Stimulated activated CD4-positive, alpha-beta T cell treated with anti-CD3 and anti-CD28 coated beads, Interleukin-1b, Interleukin-23, amount 100 ng/mL, for 48 hours (primary cell): ENCODE measurements around the gene SLC28A1.
A peak's percentile ranks its signal among the peaks of the same experiment; 100 is the strongest.

ENCODE experiments used
- DNase-seq: peaks from one replicate; pipeline ENCODE4 v3.0.0-alpha.2; 2020

SLC28A1 gene, protein sequence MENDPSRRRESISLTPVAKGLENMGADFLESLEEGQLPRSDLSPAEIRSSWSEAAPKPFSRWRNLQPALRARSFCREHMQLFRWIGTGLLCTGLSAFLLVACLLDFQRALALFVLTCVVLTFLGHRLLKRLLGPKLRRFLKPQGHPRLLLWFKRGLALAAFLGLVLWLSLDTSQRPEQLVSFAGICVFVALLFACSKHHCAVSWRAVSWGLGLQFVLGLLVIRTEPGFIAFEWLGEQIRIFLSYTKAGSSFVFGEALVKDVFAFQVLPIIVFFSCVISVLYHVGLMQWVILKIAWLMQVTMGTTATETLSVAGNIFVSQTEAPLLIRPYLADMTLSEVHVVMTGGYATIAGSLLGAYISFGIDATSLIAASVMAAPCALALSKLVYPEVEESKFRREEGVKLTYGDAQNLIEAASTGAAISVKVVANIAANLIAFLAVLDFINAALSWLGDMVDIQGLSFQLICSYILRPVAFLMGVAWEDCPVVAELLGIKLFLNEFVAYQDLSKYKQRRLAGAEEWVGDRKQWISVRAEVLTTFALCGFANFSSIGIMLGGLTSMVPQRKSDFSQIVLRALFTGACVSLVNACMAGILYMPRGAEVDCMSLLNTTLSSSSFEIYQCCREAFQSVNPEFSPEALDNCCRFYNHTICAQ

DNA sequence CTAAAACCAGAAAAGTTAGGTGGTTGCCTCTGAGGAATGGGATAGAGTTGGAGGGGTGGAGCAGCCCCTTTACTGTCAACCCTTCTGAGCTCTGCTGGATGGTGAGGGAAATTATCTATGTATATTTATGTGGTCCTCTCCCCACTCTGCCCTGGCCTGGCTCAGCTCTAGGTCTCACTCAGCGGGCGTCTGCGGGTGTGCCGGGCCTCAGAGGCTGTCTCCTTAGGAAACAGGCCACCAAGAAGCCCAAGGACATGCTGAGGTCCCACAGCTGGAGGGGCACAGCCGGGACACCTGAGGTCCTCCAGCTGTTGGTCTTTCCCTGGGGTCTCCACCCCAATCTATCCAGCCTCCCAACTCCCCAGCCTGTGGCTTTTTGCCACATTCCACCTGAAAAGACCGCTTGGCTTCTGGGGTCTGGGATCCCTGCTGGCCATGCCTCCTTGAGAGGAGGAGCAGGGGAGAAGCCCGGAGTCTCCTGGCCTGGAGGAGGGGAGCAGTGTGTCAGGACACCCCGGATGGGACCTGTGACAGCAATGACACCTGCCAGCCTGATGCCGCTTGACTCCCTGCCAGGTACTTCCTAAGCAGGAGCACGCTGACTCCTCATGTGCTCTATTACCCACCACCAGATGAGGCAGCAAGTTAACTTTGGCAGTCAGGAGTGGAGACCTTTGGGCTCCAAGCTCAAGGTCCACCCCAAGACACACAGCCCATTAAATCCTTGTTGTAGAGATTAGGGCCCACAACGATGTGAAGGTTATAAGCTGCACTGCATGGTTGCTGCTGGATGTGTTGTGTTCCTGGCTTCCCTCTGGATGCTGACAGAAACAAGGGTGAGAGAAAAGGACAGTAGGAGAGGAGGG is at the start of gene SLC28A1:
SLC28A1 (plus strand) TSS at position 747 of the 866 bp plus-strand sequence. CDS start 3,099 bp downstream, outside the sequence.
- DNase-seq: no peak

GRCh38 chr15:84834969-84835368 is 49.5 kb upstream of the SLC28A1 start:
- DNase-seq: no peak

DNA sequence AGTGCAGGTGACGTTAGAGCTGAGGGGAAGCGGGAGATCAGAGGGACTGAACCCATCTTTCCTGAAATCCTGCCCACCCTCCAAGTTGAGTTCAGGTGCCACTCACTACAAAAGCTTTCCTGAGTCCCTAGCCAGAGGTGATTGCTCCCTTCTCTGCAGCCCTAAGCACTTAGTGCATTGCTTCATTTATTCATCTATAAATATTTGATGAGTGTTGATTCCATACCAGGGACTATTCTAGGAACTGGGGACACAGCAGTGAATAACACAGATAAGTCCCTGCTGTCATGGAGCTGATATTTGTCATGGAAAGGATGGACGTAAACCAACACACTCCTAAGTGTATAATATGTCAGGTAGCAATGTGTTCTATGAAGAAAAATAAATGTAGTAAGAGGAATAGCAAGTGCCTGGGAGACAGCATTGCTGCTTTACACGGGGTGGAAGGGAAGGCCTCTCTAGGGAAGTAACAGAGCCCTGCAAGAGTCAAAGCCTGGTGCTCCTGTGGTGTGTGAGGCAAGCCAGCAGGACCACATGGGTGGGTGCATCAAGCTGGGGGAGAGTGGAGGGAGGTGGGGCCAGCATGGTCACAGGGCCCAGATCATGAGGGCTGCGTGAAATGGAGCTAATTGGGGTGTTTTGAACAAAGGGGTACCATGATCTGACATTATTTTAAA is 48.7 kb upstream of the SLC28A1 start:
- DNase-seq: no peak

DNA sequence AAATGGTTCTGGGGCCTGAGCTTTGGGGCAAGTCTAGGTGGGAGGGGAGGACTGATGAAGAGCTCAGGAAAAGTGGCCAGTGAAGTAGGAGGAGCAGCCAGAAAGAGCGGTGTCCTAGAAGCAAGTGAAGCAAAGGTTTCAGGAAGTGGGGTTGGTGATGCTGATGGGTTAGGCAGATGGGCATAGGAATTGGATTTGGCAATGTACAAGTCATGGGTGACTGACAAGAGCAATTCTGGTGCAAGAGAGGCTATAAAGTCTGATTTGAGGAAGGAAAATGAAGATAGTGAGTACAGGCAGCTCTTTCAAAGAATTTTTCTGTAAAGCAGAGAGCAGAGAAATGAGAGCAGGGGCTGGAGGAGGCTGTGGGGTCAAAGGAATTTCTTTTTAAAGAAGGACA is 47.6 kb upstream of the SLC28A1 start:
- DNase-seq: no peak

DNA sequence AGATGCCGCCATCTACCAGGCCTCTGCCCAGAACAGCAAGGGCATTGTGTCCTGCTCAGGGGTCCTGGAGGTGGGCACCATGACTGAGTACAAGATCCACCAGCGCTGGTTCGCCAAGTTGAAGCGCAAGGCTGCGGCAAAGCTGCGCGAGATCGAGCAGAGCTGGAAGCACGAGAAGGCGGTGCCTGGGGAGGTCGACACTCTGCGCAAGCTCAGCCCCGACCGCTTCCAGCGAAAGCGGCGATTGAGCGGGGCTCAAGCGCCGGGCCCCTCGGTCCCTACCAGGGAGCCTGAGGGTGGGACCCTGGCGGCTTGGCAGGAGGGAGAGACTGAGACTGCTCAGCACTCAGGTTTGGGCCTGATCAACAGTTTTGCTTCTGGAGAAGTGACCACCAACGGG is 44.7 kb upstream of the SLC28A1 start:
- DNase-seq: no peak

- DNase-seq: no peak
Observed at GRCh38 chr15:84840255-84840654, 44.2 kb upstream of the SLC28A1 start.

GRCh38 chr15:84840741-84841429 is 43.6 kb upstream of the SLC28A1 start:
- no peak for DNase-seq

DNA sequence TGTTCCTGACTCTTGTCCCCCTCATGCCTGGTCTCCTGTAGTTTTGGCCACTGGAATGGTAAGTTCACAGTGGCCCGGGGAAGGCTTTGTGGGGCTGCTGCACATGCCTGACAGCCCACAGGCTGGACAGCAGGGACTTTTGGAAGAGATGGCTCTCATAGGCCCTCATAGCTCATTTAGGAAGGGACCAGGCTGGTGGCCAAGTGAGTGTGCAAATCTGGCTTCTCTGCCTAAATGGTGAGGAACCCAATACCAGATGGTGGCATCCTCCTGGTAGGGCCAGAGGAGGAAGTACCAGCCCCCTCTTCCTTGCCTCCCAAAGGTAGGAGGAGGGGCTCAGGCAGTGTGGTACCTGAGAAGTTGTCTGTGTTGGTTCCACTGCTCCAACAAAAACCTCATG is 41.7 kb upstream of the SLC28A1 start:
- no peak for DNase-seq

- no peak for DNase-seq
Observed at GRCh38 chr15:84844964-84845363, 39.5 kb upstream of the SLC28A1 start.

DNA sequence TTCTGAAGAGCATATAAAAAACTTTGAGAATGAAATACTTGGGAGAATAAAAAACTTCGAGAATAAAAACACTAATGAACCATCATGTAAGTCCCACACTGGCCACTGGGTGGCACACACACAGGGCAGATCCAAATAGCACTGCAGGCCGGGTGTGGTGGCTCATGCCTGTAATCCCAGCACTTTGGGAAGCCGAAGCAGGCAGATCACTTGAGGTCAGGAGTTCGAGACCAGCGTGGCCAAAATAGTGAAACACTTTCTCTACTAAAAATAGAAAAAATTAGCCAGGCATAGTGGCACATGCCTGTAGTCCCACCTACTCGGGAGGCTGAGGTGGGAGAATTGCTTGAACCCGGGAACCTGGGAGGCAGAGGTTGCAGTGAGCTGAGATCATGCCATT is 38.8 kb upstream of the SLC28A1 start:
- DNase-seq: peak; percentile 43

DNA sequence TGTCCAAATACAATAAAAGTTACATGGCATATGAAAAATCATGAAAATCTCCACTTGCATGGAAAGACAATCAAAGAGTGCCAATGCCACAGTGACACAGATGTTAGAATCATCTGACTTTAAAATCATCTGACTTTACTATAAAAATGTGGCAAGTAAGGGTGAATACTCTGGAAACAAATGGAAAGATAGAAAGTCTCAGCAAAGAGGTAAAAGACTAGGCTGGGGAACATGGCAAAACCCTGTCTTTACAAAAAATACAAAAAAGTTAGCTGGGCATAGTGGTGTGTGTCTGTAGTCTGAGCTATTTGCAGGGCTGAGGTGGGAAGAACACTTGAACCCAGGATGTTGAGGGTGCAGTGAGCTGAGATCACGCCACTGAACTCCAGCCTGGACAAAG is 38.2 kb upstream of the SLC28A1 start:
- DNase-seq: no peak

GRCh38 chr15:84847382-84847781 is 37.1 kb upstream of the SLC28A1 start:
- DNase-seq: no peak

- DNase-seq: no peak
Observed at GRCh38 chr15:84852212-84852611, 32.2 kb upstream of the SLC28A1 start.

- DNase-seq: no peak
Observed at GRCh38 chr15:84855136-84855535, 29.3 kb upstream of the SLC28A1 start.

DNA sequence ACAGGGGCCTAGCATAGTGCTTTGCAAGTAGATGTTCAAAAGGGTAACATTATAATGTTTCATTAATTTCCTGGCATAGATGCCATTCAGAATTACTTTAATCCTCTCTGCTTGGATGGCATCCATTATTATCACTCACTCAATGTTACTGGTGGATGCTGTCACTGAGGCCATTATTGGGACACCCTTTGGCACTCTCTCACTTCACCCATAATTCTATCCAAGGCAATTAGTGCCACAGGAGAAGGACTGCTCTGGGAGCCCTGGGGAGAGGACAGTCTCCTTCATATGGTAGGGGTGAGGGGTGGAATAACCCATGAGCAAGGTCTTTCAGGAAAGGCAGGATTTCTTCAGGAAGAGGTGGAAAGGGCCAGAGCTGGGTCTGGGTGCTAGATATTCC is 28.7 kb upstream of the SLC28A1 start:
- DNase-seq: no peak

- DNase-seq: no peak
Observed at GRCh38 chr15:84856731-84857417, 27.6 kb upstream of the SLC28A1 start.

- DNase-seq: no peak
Observed at GRCh38 chr15:84857418-84858004, 27.0 kb upstream of the SLC28A1 start.

DNA sequence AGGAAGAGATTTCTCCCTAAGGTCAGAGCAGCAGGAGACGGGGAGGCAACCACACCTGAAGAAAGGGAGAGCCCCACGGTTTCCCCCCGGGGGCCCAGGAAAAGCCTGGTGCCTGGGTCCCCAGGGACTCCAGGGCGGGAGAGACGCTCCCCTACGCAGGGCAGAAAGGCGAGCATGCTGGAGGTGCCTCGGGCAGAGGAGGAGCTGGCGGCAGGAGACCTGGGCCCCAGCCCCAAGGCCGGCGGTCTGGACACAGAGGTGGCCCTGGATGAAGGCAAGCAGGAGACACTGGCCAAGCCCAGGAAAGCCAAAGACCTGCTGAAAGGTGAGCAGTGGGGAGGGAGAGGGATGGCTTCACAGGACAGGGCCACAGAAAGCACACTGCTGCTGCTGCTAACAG is 26.2 kb upstream of the SLC28A1 start:
- DNase-seq: no peak

- DNase-seq: no peak
Observed at GRCh38 chr15:84859144-84859543, 25.3 kb upstream of the SLC28A1 start.

DNA sequence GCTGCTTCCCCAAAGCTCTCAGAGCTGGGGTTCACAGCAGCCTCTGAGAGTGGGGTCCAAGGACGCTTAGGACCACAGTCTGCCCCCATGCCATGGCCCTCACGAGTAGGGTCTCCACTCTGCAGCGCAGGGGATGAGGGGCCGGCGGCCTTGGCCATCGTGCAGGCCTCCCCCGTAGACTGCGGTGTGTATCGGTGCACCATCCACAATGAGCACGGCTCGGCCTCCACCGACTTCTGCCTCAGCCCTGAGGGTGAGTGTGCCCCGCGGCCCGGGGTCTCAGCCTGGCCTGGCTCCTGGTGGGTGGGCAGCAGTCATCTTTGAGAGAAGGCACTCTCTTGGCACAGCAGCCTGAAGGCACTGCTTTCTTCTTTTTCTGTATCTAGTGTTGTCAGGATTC is 24.8 kb upstream of the SLC28A1 start:
- no peak for DNase-seq

DNA sequence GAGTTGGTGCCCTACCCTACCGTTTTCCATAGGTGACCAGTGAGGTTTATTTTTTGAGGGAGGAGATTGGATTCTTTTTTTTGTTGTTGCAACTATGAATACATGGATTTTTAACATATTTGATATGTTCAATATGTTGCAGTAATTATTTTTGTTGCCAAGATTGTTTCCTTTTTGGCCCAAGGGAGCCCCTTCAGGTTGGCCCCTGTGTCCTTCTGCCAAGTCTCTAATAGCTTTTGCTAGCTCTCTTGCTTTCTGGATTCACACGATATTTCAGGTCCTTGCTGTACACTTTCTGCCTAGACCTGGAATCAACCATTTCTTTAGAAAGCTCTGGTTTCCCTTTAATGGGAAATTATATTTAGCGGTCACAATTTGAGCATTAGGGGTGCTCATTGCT is 22.7 kb upstream of the SLC28A1 start:
- DNase-seq: no peak
